Neuronal stem cell (in vitro differentiated cells): ENCODE results near the gene ABCB6.
A peak's percentile ranks its signal among the peaks of the same experiment; 100 is the strongest.

Experiments used
- DNase-seq: peaks from one replicate; pipeline ENCODE4 v3.0.0-alpha.2; 2013; ENCODE audit warnings: low spot score
- H2AFZ ChIP-seq: one replicate; pipeline ENCODE4 v1.6.1; 2013; ENCODE audit warnings: mild to moderate bottlenecking, low read length, inconsistent platforms
- H2AK5ac ChIP-seq: 2 replicates; pipeline ENCODE4 v1.6.1; 2013; ENCODE audit warnings: low read depth, mild to moderate bottlenecking, inconsistent platforms, low read length, moderate library complexity, mixed read lengths
- H2BK120ac ChIP-seq: 2 replicates; pipeline ENCODE4 v1.6.1; 2013; ENCODE audit warnings: low read depth, mild to moderate bottlenecking, inconsistent platforms, low read length, moderate library complexity, mixed read lengths
- H2BK12ac ChIP-seq: one replicate; pipeline ENCODE4 v1.6.1; 2013; ENCODE audit warnings: low read length, inconsistent platforms
- H2BK15ac ChIP-seq: 2 replicates; pipeline ENCODE4 v1.6.1; 2013; ENCODE audit warnings: mild to moderate bottlenecking, low read length, inconsistent platforms, mixed read lengths
- H2BK5ac ChIP-seq: one replicate; pipeline ENCODE4 v1.6.1; 2013; ENCODE audit warnings: inconsistent platforms, mild to moderate bottlenecking, low read length, moderate library complexity
- H3K14ac ChIP-seq: one replicate; pipeline ENCODE4 v1.6.1; 2013; ENCODE audit warnings: low read length, inconsistent platforms
- H3K18ac ChIP-seq: 2 replicates; pipeline ENCODE4 v1.6.1; 2013; ENCODE audit warnings: low read length, inconsistent platforms
- H3K23ac ChIP-seq: 2 replicates; pipeline ENCODE4 v1.6.1; 2013; ENCODE audit warnings: low read depth, mild to moderate bottlenecking, mixed read lengths, low read length, inconsistent platforms; ENCODE audit not compliant: poor library complexity
- H3K27ac ChIP-seq: replicated peaks from 3 replicates; pipeline ENCODE4 v1.5.1; 2013; ENCODE audit warnings: low read length, inconsistent platforms
- H3K27me3 ChIP-seq, 3 experiments: 2 replicates each; pipeline ENCODE4 v1.6.1; 2013; ENCODE audit warnings: low read length in 3 of 3, mild to moderate bottlenecking in 2 of 3, inconsistent platforms in 1 of 3, low read depth in 1 of 3, mixed read lengths in 1 of 3, moderate library complexity in 1 of 3; ENCODE audit not compliant: control insufficient read depth in 3 of 3, insufficient read depth in 3 of 3
- H3K36me3 ChIP-seq, 2 donors: replicated peaks in 1 of 2; 2 replicates each; pipeline ENCODE4 v1.6.1; 2013; ENCODE audit warnings: low read length in 2 of 2; ENCODE audit not compliant: control insufficient read depth in 2 of 2, insufficient read depth in 2 of 2
- H3K4ac ChIP-seq: 2 replicates; pipeline ENCODE4 v1.6.1; 2013; ENCODE audit warnings: inconsistent platforms, mild to moderate bottlenecking, low read length, moderate library complexity
- H3K4me1 ChIP-seq, 2 donors: 1 replicate in 1 of 2; 2 replicates in 1 of 2; pipeline ENCODE4 v1.6.1; 2013; ENCODE audit warnings: low read length in 2 of 2, low read depth in 1 of 2; ENCODE audit not compliant: control insufficient read depth in 2 of 2, insufficient read depth in 1 of 2
- H3K4me2 ChIP-seq: one replicate; pipeline ENCODE4 v1.6.1; 2013; ENCODE audit warnings: mild to moderate bottlenecking, low read length, inconsistent platforms; ENCODE audit not compliant: insufficient read depth, poor library complexity, severe bottlenecking
- H3K4me3 ChIP-seq, 2 donors: 2 replicates each; pipeline ENCODE4 v1.5.1; 2013; ENCODE audit warnings: low read length in 2 of 2, mild to moderate bottlenecking in 2 of 2, inconsistent platforms in 1 of 2, moderate library complexity in 1 of 2
- H3K79me1 ChIP-seq: one replicate; pipeline ENCODE4 v1.6.1; 2013; ENCODE audit warnings: low read depth, mild to moderate bottlenecking, inconsistent platforms, low read length, moderate library complexity
- H3K9ac ChIP-seq: one replicate; pipeline ENCODE4 v1.6.1; 2013; ENCODE audit warnings: mild to moderate bottlenecking, low read depth, low read length, inconsistent platforms; ENCODE audit not compliant: poor library complexity
- H3K9me3 ChIP-seq, 2 donors: replicated peaks in 1 of 2; 2 replicates each; pipeline versions ENCODE3 to v1.6.1; 2013; ENCODE audit warnings: low read length in 2 of 2, mild to moderate bottlenecking in 2 of 2, inconsistent platforms in 1 of 2, low read depth in 1 of 2, mixed read lengths in 1 of 2, moderate library complexity in 1 of 2; ENCODE audit not compliant: control insufficient read depth in 2 of 2, insufficient read depth in 1 of 2
- H4K8ac ChIP-seq: one replicate; pipeline ENCODE4 v1.6.1; 2013; ENCODE audit warnings: low read depth, mild to moderate bottlenecking, inconsistent platforms, low read length, moderate library complexity
- H4K91ac ChIP-seq: one replicate; pipeline ENCODE4 v1.6.1; 2013; ENCODE audit warnings: low read length, low read depth, mild to moderate bottlenecking, inconsistent platforms; ENCODE audit not compliant: poor library complexity
- WGBS, 2 donors: extraction: QIAGEN DNeasy Blood & Tissue Kit; methylation state at CpG; one replicate each; pipeline ENCODE4 v1.1.7; 2013; ENCODE audit warnings: missing lambda C conversion rate in 2 of 2, mixed read lengths in 1 of 2; ENCODE audit not compliant: insufficient read length in 2 of 2, insufficient replicate concordance in 1 of 2; ENCODE audit errors: extremely low coverage in 2 of 2; 5-methylcytosine and 5-hydroxymethylcytosine counted together

Gene ABCB6

DNA sequence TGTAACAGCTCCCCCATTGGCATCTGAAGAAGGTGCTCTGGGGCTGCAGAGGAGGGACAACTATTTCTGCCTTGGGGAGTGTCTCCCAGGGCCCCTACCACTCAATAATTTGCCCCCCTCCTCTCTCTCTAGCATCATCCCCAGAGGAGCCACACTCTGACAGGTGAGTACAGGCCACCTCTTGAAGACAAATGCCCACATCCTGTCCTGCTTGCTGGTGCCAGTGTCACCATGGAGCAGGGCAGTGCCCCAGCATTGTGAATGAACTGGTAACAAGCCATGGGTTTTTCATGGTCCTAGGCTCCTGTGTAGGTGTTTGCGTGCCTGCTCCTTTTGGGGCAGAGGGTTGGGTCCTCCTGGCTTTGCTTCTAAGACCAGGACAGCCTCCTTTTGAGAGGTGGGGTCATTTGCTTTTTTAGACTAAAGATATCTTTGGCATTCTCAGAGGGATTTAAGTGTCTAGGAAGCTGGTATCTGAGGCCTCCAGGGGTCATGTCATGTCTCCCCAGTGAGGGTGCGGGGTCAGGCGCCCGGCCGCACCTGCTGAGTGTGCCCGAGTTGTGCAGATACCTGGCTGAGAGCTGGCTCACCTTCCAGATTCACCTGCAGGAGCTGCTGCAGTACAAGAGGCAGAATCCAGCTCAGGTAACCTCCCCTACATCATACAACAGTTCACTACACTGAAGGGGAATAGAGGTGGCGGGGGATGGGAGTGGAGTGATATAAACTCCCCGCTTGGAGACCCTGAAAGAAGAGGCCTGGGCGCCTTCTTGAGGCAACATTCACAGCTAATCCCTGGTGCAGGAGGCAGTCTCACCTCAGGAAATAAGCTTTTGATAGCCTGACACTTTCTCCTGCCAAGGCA is 38.9 kb downstream of the ABCB6 start:
- no CpG with 5 or more reads among the region's 9 CpGs for WGBS, 2 donors
- Histone ChIP-seq H3K4me1 (peaks cover 8 to 9% of the 10 kb centered on the region in 2 donors), H3K79me1 (peaks cover 5% of the 10 kb centered on the region), H2AK5ac (no peak overlapping the region), H2BK5ac (no peak overlapping the region), H3K14ac (no peak overlapping the region), H2BK120ac (no peak overlapping the region), H3K4me2 (no peak overlapping the region), H3K4me3 (no peak overlapping the region), H2BK15ac (no peak overlapping the region), H3K4ac (no peak overlapping the region), H3K18ac (no peak overlapping the region), H3K27ac (no peak overlapping the region), H2AFZ (no peak overlapping the region), H4K91ac (no peak overlapping the region), H3K9me3 (no peaks in the 10 kb centered on the region), H3K9ac (no peak overlapping the region), H3K23ac (no peak overlapping the region), H3K27me3 (no peaks in the 10 kb centered on the region), H2BK12ac (no peak overlapping the region), H3K36me3 (peaks cover 35 to 54% of the 10 kb centered on the region in 2 donors), H4K8ac (no peak overlapping the region)
- no peak for DNase-seq

DNA sequence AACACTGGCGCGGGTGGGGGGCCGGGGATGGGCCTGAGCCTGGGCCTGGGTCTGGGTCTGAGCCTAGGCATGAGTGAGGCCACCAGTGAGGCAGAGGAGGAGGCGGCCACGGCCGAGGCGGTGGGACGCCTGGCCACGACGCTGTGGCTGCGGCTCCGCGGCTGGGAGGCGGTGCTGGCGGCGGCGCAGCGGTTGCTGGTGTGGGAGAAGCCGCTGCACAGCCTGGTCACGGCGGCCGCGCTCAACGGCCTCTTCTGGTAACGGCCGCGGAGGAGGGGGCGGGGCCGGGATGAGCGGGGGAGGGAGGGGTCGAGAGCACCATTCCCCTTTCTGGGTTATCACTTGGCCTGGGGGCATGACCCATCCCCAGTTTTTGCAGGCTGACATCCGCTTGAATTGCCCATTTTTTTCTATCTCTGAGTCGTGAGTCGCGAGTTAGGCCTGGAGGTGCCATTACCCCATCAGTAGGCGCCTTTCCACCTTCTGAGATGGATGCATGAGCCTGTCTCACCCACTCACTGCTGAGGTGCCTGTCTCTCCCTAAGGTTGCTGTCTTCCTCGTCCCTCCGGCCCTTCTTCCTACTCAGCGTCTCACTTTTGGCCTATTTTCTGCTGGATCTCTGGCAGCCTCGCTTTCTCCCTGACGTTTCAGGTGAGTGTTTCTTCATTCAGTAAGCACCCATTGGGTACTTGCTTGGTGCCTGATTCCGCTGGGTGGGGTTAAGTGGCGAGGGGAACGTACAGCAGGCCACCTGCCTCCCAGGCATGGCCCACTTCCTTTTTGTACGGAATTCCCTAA is 40.2 kb downstream of the ABCB6 start:
- H3K9ac ChIP-seq, result peak overlapping the region; percentile 99
- H3K4me2 ChIP-seq, result peak overlapping the region; percentile 65
- no peak overlapping the region for H4K8ac ChIP-seq
- peaks cover 37 to 57% of the 10 kb centered on the region in 2 donors for H3K36me3 ChIP-seq
- peak overlapping the region; percentile 69 for H3K27ac ChIP-seq
- peak overlapping the region; percentile 94 for H3K23ac ChIP-seq
- no peaks in the 10 kb centered on the region for H3K27me3 ChIP-seq
- H3K18ac ChIP-seq, result peak overlapping the region; percentile 98
- no peak overlapping the region for H2BK12ac ChIP-seq
- no peak overlapping the region for H2BK120ac ChIP-seq
- peaks cover 8 to 9% of the 10 kb centered on the region in 2 donors for H3K4me1 ChIP-seq
- peak; percentile 40 for DNase-seq
- H3K4me3 ChIP-seq, result peak overlapping the region; percentile 89 to 96
- WGBS, 2 donors, result no CpG with 5 or more reads among the region's 45 CpGs
- H4K91ac ChIP-seq, result no peak overlapping the region
- H3K9me3 ChIP-seq, result no peaks in the 10 kb centered on the region
- peak overlapping the region; percentile 99 for H2AFZ ChIP-seq
- no peak overlapping the region for H2BK15ac ChIP-seq
- H3K14ac ChIP-seq, result no peak overlapping the region
- H3K4ac ChIP-seq, result peak overlapping the region; percentile 80
- peak overlapping the region; percentile 1 for H2BK5ac ChIP-seq
- peaks cover 5% of the 10 kb centered on the region for H3K79me1 ChIP-seq
- H2AK5ac ChIP-seq, result no peak overlapping the region

DNA sequence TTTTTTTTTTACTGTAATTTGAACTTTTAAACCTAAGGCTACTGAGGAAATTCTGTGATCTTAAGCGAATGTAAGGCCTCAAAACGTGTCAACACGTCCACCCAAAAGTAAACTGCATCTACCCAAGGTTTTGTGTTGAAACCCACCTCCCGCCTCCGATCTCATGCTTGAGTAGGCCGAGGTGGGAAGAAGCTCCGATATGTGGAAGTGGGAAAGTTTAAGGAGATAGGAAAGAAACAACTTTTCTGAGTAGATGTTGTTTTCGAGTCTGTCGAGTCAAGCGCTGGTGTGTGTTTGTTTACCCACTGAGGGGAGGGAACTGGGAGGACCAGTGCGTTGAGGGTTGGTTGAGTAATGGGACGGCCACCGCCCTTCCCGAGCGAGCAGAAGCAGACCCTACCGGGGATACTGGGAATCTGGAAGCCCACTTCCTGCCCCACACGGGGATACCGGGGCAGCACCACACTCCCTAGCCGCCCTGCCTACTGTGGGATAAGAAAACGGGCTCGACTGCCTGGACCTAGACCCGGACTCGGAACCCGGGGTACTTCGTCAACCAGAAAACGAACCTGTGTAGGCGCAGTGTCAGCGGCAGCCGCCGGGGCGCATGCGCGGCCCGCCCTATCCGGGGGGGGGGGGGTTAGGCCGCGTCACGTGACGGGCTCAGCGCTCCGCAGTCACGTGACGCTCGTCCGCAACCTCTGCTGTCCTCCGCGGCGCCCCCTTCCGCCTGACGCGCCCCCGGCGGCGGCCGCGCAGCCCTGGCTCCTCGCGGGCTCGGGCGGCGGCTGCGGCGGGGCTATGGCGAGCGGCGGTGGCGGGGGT is 41.0 kb downstream of the ABCB6 start, which contains the start of gene RETREG2:
Gene RETREG2, plus strand, starts transcription at position 724 of the 825 bp plus-strand sequence. Its CDS starts 78 bp downstream, at position 802.
- Histone ChIP-seq H4K8ac (no peak within 1 kb of the TSS), H2BK120ac (no peak within 1 kb of the TSS), H3K18ac (peak within 1 kb of the TSS; percentile 98), H3K36me3 (peaks cover 34 to 57% of the 10 kb centered on the region in 2 donors), H3K4me1 (peaks cover 8 to 9% of the 10 kb centered on the region in 2 donors), H3K9me3 (no peaks in the 10 kb centered on the region), H3K23ac (peak within 1 kb of the TSS; percentile 94), H2BK12ac (no peak within 1 kb of the TSS), H3K27me3 (no peaks in the 10 kb centered on the region), H2BK5ac (peak within 1 kb of the TSS; percentile 85), H3K27ac (peak within 1 kb of the TSS; percentile 84), H3K4ac (peak within 1 kb of the TSS; percentile 80), H3K14ac (peak within 1 kb of the TSS; percentile 76), H2BK15ac (no peak within 1 kb of the TSS), H3K4me3 (peak within 1 kb of the TSS; percentile 89 to 97), H4K91ac (no peak within 1 kb of the TSS), H3K79me1 (peaks cover 5% of the 10 kb centered on the region), H2AFZ (peak within 1 kb of the TSS; percentile 99), H3K9ac (peak within 1 kb of the TSS; percentile 99), H2AK5ac (no peak within 1 kb of the TSS), H3K4me2 (peak within 1 kb of the TSS; percentile 91)
- WGBS, 2 donors, result no CpG with 5 or more reads among the region's 67 CpGs
- DNase-seq, result peak; percentile 87
